ENCODE measurements around the gene SLIT3.

The SLIT3 gene

GRCh38 chr5:168853972-168854371 lies 447.0 kb downstream of the SLIT3 start:
- no peak for DNase-seq (ENCODE audit: low read depth)
- no peak overlapping the region for H3K4me3 ChIP-seq (ENCODE audit: low read depth, low read length)
- TF ChIP-seq CTCF (IDR thresholded peaks at IDR 0.05; ENCODE audit: insufficient read depth, low read depth, low read length, missing control alignments), result no peak

GRCh38 chr5:168852329-168852728 lies 448.6 kb downstream of the SLIT3 start:
- no peak for TF ChIP-seq CTCF (IDR thresholded peaks at IDR 0.05; ENCODE audit: insufficient read depth, low read depth, low read length, missing control alignments)
- DNase-seq (ENCODE audit: low read depth), result no peak
- H3K4me3 ChIP-seq (ENCODE audit: low read depth, low read length), result no peak overlapping the region

GRCh38 chr5:168851902-168852321 lies 449.0 kb downstream of the SLIT3 start:
- peak; percentile 33 for DNase-seq (ENCODE audit: low read depth)
- no peak overlapping the region for H3K4me3 ChIP-seq (ENCODE audit: low read depth, low read length)
- TF ChIP-seq CTCF (IDR thresholded peaks at IDR 0.05; ENCODE audit: insufficient read depth, low read depth, low read length, missing control alignments), result no peak

- DNase-seq (ENCODE audit: low read depth), result no peak
- TF ChIP-seq CTCF (IDR thresholded peaks at IDR 0.05; ENCODE audit: insufficient read depth, low read depth, low read length, missing control alignments), result no peak
- no peak overlapping the region for H3K4me3 ChIP-seq (ENCODE audit: low read depth, low read length)
These were observed 450.3 kb downstream of the SLIT3 start for GRCh38 chr5:168850683-168851082.

- no peak overlapping the region for H3K4me3 ChIP-seq (ENCODE audit: low read depth, low read length)
- no peak for DNase-seq (ENCODE audit: low read depth)
- no peak for TF ChIP-seq CTCF (IDR thresholded peaks at IDR 0.05; ENCODE audit: insufficient read depth, low read depth, low read length, missing control alignments)
These were observed 452.4 kb downstream of the SLIT3 start for GRCh38 chr5:168848569-168848968.

- TF ChIP-seq CTCF (IDR thresholded peaks at IDR 0.05; ENCODE audit: insufficient read depth, low read depth, low read length, missing control alignments), result no peak
- DNase-seq (ENCODE audit: low read depth), result no peak
- H3K4me3 ChIP-seq (ENCODE audit: low read depth, low read length), result no peak overlapping the region
These were observed 453.3 kb downstream of the SLIT3 start for GRCh38 chr5:168847511-168848073.

GRCh38 chr5:168844922-168845296 lies 456.0 kb downstream of the SLIT3 start:
- no peak overlapping the region for H3K4me3 ChIP-seq (ENCODE audit: low read depth, low read length)
- no peak for TF ChIP-seq CTCF (IDR thresholded peaks at IDR 0.05; ENCODE audit: insufficient read depth, low read depth, low read length, missing control alignments)
- DNase-seq (ENCODE audit: low read depth), result no peak

Measured in GM12865 (cell line).